LNCaP clone FGC (cell line): ENCODE data around the gene YLPM1.

ENCODE experiments used
- DNase-seq: peaks from one replicate; pipeline ENCODE4 v3.0.0-alpha.2; 2011; ENCODE audit warnings: low read depth
- H3K4me3 ChIP-seq: 2 replicates; pipeline ENCODE4 v1.5.1; 2011; ENCODE audit warnings: mild to moderate bottlenecking, low read depth, low read length, control low read depth
- TF ChIP-seq, protein P1 (sequence below): IDR thresholded peaks from 2 replicates; pipeline ENCODE4 v1.5.1; 2012; ENCODE audit warnings: mild to moderate bottlenecking; ENCODE audit not compliant: control insufficient read depth, insufficient read depth; ENCODE audit errors: extremely low read depth

The YLPM1 gene

DNA sequence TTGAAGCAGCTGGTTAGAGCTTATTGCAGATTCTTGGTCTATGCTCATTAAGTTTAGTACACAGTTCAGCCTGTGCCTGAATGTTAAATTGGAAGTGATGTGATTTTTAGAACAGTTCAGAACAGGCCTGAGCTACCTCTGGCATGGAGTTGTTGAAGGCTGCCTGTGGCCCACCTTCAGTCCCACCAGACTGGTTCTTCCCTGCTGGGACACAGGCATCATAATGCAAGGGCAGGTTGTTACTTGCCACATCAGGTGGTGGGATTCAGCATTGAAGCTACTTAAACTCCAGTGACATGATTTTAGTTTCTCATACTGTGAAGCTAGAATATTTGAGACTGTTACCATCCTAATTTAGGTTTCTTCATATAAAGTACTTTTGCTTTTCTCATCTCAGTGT is 63.5 kb downstream of the YLPM1 start:
- no peak for DNase-seq
- no peak overlapping the region for H3K4me3 ChIP-seq
- TF ChIP-seq, protein P1, sequence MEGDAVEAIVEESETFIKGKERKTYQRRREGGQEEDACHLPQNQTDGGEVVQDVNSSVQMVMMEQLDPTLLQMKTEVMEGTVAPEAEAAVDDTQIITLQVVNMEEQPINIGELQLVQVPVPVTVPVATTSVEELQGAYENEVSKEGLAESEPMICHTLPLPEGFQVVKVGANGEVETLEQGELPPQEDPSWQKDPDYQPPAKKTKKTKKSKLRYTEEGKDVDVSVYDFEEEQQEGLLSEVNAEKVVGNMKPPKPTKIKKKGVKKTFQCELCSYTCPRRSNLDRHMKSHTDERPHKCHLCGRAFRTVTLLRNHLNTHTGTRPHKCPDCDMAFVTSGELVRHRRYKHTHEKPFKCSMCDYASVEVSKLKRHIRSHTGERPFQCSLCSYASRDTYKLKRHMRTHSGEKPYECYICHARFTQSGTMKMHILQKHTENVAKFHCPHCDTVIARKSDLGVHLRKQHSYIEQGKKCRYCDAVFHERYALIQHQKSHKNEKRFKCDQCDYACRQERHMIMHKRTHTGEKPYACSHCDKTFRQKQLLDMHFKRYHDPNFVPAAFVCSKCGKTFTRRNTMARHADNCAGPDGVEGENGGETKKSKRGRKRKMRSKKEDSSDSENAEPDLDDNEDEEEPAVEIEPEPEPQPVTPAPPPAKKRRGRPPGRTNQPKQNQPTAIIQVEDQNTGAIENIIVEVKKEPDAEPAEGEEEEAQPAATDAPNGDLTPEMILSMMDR = no peak

- TF ChIP-seq, protein P1 = no peak
- H3K4me3 ChIP-seq = no peak overlapping the region
- DNase-seq = no peak
Measured at GRCh38 chr14:74829251-74829650, 66.1 kb downstream of the YLPM1 start.

- no peak overlapping the region for H3K4me3 ChIP-seq
- TF ChIP-seq, protein P1 = no peak
- no peak for DNase-seq
Measured at GRCh38 chr14:74832849-74833248, 69.7 kb downstream of the YLPM1 start.

GRCh38 chr14:74834692-74835392 is 71.7 kb downstream of the YLPM1 start:
- H3K4me3 ChIP-seq = no peak overlapping the region
- no peak for DNase-seq
- TF ChIP-seq, protein P1 = no peak

- TF ChIP-seq, protein P1 = no peak
- DNase-seq = no peak
Measured at GRCh38 chr14:74835645-74836250, 72.6 kb downstream of the YLPM1 start.

GRCh38 chr14:74836251-74836960 is 73.3 kb downstream of the YLPM1 start:
- no peak overlapping the region for H3K4me3 ChIP-seq
- DNase-seq = no peak

More at GRCh38 chr14:74835645-74836250, 72.6 kb downstream of the YLPM1 start:
- no peak overlapping the region for H3K4me3 ChIP-seq

More at GRCh38 chr14:74836251-74836960, 73.3 kb downstream of the YLPM1 start:
- TF ChIP-seq, protein P1 = no peak
